ENCODE measurements around the gene GLIS1. TPM values are rescaled to one million over a fixed set of nuclear protein-coding genes. Genes with fewer than 3 reads are reported as not detected.

GLIS1 gene
- total RNA-seq, 1 experiment from 2014 or later: 0.39 TPM

GRCh38 chr1:53732912-53733317, 6.0 kb downstream of the GLIS1 start (continued):
- no peak for TF ChIP-seq ZBTB33 (IDR thresholded peaks at IDR 0.05; ENCODE audit: extremely low read depth, insufficient replicate concordance, low read length)
- no peak for TF ChIP-seq SP1 (IDR thresholded peaks at IDR 0.05; ENCODE audit: low read depth)
- no peak for TF ChIP-seq CTCF (IDR thresholded peaks at IDR 0.05 in 2 of 3, conservative IDR thresholded peaks at IDR 0.05 in 1 of 3; ENCODE audit: borderline replicate concordance in 1 of 3, insufficient read depth in 1 of 3, low read depth in 2 of 3, low read length in 2 of 3)
- TF ChIP-seq ELF1 (IDR thresholded peaks at IDR 0.05; ENCODE audit: borderline replicate concordance, low read depth): no peak
- TF ChIP-seq MAX (IDR thresholded peaks at IDR 0.05): no peak
- TF ChIP-seq ATF3 (IDR thresholded peaks at IDR 0.05): no peak

GRCh38 chr1:53732409-53732808, 6.6 kb downstream of the GLIS1 start:
- Histone ChIP-seq H4K20me1 (ENCODE audit: insufficient read depth) (no peaks in the 10 kb centered on the region), H2AFZ (ENCODE audit: low read depth, low read length, poor library complexity, severe bottlenecking) (no peak overlapping the region), H3K4me2 (ENCODE audit: low read length) (no peak overlapping the region), H3K4me1 (ENCODE audit: control insufficient read depth in 1 of 2, insufficient read depth in 2 of 2, low read length in 2 of 2) (no peaks in the 10 kb centered on the region), H3K9me2 (ENCODE audit: insufficient read depth) (no peaks in the 10 kb centered on the region), H3K36me3 (ENCODE audit: control insufficient read depth in 1 of 2, insufficient read depth in 2 of 2, low read length in 2 of 2) (no peaks in the 10 kb centered on the region), H3K79me2 (ENCODE audit: insufficient read depth, low read length) (no peaks in the 10 kb centered on the region), H3K27ac (ENCODE audit: low read depth, low read length) (no peak overlapping the region), H3K9ac (ENCODE audit: low read length) (no peak overlapping the region), H3K4me3 (replicated peaks in 1 of 2; ENCODE audit: low read depth in 1 of 2, low read length in 2 of 2) (no peak overlapping the region), H3K9me3 (ENCODE audit: control insufficient read depth in 1 of 2, insufficient read depth in 1 of 2, low read depth in 1 of 2, low read length in 2 of 2) (no peaks in the 10 kb centered on the region), H3K27me3 (ENCODE audit: insufficient read depth, low read length) (no peaks in the 10 kb centered on the region; the same call in 1 of the 2 replicates)
- BruUV-seq (replicated peaks): no TSS peak
- CTCF ChIA-PET: no interaction called here
- ATAC-seq: no peak
- RAD21 ChIA-PET (ENCODE audit: low non-redundant PET in 1 of 2, low total read pairs in 2 of 2, uncharacterized antibody in 2 of 2, unreplicated experiment in 2 of 2): no interaction called here
- DNase-seq (ENCODE audit: low read depth, low spot score): no peak
- POLR2A ChIA-PET: no interaction called here
- intact Hi-C loops (cut with micrococcal nuclease): no loop called here
- TF ChIP-seq ELF1 (IDR thresholded peaks at IDR 0.05; ENCODE audit: borderline replicate concordance, low read depth) (no peak), RAD21 (IDR thresholded peaks at IDR 0.05; ENCODE audit: low read depth) (no peak), YY1 (IDR thresholded peaks at IDR 0.05; ENCODE audit: extremely low read depth, insufficient replicate concordance, low read depth, low read length) (no peak), FOSL1 (IDR thresholded peaks at IDR 0.05; ENCODE audit: low read depth) (no peak), MAX (IDR thresholded peaks at IDR 0.05) (no peak), JUND (IDR thresholded peaks at IDR 0.05) (no peak), POLR2AphosphoS5 (IDR thresholded peaks at IDR 0.05; ENCODE audit: low read depth, low read length) (no peak), SRF (IDR thresholded peaks at IDR 0.05; ENCODE audit: low read depth) (no peak), EGR1 (IDR thresholded peaks at IDR 0.05; ENCODE audit: low read depth) (no peak), SP1 (IDR thresholded peaks at IDR 0.05; ENCODE audit: low read depth) (no peak), CEBPB (IDR thresholded peaks at IDR 0.05; ENCODE audit: low read depth) (no peak), EZH2phosphoT487 (IDR thresholded peaks at IDR 0.05; ENCODE audit: borderline replicate concordance) (no peak), CTCF (IDR thresholded peaks at IDR 0.05 in 2 of 3, conservative IDR thresholded peaks at IDR 0.05 in 1 of 3; ENCODE audit: borderline replicate concordance in 1 of 3, insufficient read depth in 1 of 3, low read depth in 2 of 3, low read length in 2 of 3) (no peak), ZBTB33 (IDR thresholded peaks at IDR 0.05; ENCODE audit: extremely low read depth, insufficient replicate concordance, low read length) (no peak)
